T1000 (cell line): ENCODE results near the gene ACTRT2.

Source experiments
- DNase-seq: peaks from one replicate; lab custom pipeline; 2025; ENCODE audit warnings: mixed read lengths; lab: John Stamatoyannopoulos, UW

ACTRT2 gene

DNA sequence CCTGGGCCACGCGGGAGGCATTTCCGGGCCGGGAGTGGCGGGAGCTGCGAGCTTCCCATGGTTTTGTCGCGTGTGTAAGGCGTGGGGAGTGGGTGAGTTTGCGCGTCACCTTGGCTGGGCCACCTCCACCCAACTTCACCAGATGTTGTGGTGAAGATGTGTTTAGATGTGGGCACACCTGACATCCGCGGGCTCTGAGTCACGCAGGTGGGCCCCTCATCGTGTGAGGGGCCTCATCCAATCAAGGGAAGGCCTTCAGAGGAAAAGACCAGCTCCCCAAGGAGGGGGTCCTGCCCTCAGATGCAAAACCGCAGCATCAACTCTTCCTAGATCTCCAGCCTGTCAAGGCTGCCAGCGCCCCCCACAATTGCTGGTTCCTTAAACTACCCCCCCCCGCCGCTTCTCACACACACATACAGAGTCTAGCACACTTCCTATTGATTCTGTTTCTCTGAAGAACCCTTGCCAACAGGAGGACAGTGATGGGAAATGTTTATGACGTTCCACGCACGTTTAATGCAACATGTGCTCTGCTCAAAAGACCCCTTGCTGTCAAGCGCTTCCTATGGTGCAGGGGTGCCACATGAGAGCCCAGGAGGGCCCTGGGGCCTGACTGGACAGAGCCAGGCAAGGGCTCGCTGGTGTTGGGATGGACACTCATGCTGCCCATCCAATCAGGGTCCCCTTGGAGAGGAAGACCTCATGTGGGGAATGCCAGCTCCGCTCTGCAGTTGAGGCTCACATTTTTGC is 11.9 kb downstream of the ACTRT2 start:
- no peak for DNase-seq

DNA sequence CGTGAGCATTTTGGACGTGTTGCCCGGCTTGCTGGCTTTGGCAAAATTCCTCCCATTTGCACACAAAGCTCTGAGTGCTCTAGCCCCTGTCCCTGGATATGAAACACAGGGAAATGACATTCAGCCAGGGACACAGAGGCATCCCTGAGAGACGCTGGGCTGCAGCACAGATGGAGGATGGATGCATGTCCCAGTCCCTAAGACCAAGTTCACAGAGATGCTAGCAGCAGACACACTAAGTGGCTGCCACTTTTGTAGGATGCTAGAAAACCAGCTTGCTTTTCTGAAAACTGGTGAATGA is 12.5 kb downstream of the ACTRT2 start:
- DNase-seq = no peak

DNA sequence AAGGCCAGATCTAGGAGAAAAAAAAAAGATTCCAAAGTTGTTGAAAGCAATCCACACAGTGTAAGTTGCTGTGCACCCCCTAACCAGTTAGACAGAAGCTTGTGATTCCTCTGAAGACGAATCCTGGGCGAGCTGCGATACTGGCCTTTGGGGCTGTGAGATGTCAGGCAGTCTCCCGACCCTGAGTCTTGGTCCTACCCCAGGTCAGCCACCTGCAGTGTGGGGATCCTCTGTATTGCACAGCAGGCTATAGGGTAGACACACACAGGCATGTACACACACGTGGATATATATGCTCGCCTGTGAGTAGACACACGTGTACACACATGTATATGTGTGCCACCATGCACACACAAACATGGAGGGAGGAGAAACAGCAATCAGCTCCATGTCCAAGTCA is 12.9 kb downstream of the ACTRT2 start:
- DNase-seq = no peak

DNA sequence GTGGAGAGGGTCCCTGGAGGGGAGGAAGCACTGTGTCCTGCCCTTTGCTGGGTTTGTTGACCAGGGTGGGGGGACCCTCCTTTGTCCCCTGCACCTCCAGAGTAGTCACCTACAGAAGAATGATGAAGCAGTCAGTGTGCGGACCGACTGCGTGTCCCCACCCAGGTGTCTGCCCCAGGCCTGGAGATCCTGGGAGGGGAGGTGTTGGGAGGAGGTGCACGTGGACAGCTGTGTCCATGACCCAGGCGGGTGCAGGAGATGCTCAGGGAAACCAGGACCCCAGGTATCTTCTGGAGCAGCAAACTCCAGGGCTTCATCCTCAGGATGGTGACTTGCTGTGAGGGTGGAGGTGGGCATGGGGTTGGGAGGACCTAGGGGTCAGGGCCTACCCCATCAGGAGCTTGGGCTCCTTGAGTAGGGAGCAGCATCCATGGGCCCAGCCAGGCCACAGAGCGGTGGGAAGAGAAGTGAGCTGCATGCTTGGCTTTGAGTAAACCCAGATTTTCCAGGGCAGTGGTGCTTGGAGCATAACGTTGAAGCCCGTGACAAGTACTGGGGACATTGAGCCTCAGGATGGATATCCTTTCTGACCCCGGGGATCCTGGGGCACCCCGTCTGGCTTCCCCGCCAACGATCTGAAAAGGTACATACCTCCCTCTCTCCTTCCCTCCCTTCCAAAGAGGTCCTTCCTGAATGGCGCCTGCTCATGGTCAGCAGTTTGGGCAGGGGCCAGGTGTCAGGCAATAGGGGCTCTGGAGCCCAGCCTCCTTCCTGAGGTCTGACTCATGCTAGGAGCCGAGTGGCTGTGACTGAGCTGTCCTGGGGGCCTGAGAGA is 13.7 kb downstream of the ACTRT2 start:
- no peak for DNase-seq

DNA sequence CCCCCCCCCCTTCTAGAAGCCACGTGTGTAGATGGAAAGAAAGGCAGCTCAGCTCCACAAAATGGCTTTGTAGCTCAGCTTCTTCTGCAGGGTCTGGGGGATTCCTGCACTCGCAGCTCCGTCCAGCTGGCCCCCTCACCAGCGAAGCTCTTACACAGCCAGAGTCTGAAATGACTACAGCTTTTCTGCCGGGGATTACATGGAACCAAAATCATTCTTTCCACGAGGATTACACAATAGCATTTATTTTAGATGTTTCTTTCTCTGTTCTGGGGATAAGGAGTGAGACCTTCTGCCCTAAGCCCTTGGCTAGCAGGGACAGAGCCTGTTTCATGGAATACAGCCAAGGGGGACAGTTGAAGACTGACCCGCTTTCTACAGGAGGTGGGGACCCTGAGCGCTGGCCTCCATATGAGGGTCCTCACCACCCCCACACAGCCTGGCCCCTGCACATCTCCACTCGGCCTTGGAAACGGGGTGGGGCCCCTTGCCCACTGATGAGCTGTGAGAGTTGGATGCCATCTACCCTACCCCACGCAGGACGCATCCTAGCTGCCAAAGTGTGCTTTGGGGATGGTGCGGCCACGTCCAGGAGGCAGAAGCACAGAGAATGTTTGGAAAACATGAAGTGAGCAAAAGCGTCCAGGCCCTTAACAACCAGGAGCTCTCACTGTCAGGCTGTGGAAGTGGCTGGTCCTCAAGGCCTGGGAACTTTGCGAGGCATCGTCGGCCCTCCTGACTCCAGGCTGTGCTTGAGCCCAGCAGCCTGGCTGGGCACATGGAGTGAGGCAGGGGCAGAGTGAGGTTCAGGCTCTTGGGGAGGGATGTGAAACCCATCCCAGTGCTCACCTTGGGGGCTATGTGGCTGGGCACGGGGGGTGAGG is 14.5 kb downstream of the ACTRT2 start:
- no peak for DNase-seq

DNA sequence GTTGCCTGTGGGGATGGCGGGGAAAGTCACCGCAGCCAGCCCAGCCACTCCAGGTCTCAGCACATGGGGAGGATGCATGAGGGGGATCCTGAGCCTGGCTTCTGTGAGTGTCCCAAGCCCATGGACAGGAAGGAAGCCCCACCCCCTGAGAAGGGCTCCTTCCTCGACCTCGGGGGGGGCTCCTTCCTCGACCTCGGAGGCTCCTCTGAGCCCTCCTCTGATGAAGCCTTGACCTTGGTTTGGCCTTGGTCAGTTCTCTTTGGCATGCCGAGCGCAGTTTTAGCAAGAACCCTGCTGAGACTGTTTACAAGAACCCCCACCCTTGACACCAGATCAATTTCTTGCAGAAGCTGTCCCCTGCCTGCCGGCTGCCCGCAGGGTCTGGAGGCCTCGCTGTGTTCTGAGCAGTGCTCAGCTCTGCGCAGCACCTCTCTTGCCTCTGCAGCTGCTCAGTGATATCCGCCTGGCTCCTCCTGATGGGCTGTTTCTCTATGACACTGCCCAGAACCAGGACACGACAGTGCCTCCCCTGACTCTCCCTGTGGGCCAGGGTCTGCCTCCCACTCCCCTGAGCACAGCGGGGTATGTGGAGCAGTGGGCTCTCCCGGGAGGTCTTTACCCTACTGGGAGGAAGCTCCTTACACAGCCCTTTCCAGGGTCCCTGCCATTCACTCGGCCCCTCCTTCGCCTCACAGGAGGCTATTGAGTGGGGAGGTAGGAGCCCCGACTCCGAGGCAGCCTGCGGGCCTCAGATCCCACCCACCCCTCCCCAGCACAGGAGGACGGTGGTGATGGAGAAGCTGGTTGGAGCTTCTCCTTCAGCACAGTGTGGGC is 15.4 kb downstream of the ACTRT2 start:
- DNase-seq = no peak

DNA sequence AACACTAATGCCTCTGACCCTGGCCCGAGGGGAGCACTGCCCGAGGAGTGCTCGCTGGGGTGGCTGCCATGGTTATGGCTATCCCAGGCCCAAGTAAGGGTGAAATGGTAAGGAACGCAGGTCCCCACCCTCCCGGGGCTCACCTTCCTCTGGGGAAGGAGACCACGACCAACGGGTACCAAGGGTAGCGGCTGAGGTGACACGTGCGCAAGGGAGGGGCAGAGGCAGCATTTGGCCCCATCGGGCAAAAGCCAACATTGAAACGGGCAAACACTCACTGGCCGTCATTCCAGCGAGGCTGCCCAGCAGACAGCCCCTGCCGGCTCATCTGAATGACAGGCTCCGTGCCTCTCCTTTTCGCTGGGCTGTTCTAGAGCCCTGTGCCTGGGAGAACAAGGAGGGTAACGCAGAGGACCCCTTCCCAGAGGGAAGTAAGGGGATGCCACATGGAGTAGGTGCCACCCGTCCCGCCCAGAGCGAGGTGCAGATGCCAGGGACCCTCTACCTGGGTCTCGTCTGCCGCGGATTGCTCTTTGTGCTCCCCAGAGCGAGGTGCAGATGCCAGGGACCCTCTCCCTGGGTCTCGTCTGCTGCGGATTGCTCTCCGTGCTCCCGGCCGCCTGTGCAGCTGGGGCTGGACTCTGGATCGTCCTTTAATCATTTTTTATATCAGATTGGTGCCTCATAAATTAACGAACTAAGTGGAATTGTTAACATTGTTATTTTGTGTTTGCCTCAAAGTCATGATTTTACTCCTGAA is 16.2 kb downstream of the ACTRT2 start:
- DNase-seq = no peak

DNA sequence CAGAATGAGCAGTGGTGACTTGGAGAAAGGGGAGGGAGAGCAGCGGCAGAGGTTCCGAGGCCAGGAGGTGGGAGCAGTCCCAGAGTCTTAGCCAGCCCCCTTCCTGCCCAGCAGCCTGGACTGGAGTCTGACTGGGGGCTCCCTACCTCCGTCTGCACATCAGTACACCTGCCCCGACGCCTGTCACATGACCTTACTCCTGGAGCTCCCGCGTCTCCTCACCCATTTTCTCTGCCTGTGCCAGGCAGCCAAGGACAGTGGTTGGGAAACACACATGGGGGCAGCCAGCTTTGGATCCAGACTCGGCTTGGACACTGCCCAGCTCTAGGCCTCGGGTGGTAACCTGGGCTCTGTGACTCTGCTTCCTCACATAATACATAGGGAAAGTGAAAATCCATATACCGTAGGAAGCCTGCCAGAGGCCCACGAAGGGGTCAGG is 16.9 kb downstream of the ACTRT2 start:
- no peak for DNase-seq

DNA sequence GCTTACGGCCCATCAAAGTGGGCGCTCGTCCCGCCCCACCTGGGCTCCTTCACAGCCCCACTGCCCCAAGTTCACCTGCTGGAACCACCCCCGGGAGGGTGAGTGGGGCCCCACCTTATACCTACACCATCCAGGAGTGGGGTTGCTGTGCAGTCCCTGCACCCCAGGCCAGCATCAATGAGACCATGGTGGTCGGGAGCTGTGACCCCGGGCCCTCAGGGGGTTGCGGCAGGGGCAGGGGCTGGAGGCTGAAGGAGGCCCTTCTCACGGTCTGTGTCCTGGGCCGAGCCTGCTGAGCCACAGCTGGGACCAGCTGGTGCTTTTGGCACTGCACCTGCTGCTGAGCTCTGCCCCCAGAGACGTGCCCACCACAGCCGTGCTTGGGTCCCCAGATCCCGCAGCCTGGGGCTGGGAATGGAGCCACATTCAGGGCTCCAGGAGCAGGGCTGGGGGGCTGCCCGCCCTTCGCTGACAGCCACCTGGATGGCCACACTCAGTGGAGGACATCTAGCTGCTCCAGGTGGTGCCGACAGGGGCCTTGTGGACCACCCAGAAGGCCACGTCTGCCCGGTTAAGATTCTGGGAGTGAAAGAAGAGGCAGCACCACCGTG is 17.4 kb downstream of the ACTRT2 start:
- no peak for DNase-seq

DNA sequence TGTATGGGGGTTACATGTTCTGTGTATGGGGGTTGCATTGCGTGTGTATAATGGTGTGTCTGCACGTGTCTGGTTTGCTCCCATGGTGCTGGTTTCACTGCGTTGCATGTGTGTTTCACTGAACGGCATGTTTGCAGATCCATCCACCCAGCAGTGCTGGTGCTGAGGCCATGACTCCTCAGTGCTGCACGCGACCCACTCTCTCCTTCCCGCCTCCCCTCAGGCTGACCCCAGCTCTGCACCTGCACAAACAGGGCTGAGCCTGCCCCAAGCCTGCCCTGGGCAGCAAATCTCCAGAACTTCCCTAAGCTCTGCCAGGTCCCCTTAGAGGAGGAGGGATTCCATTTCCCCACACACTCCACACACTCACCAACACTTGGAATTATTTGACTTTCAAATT is 18.7 kb downstream of the ACTRT2 start:
- no peak for DNase-seq

DNA sequence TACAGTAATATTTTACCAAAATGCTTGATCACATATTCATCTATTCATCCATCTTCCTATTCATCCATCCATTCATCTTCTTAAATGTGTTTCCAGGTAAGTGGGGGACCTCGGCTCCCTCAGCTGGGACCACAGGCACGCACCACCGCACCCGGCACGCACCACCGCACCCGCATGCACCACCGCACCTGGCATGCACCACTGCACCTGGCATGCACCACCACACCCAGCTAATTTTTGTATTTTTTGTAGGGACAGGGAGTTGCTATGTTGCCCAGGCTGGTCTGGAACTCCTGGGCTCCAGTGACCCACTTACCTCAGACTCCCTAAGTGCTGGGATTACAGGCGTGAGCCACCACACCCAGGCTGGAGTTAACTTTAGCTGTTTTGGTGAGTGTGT is 21.2 kb downstream of the ACTRT2 start:
- no peak for DNase-seq

DNA sequence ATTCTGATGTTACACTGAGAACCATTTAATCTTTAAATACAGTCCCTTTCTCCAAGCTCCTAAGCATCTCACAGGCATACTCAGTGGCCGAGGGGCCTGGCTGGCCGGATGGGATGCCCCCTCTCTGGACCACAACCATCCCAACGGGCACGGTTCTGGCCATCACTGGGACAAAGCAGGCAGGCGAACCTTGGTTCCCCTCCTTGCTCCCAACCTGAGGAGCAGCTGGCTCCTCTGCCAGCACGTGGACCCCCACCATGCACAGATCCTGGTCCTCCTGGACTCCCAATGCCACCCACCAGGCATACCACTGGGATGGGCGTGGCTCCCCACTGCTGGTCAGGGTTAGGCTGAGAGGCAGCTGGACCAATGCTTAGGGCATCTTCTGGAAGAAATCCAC is 27.9 kb downstream of the ACTRT2 start:
- no peak for DNase-seq

DNA sequence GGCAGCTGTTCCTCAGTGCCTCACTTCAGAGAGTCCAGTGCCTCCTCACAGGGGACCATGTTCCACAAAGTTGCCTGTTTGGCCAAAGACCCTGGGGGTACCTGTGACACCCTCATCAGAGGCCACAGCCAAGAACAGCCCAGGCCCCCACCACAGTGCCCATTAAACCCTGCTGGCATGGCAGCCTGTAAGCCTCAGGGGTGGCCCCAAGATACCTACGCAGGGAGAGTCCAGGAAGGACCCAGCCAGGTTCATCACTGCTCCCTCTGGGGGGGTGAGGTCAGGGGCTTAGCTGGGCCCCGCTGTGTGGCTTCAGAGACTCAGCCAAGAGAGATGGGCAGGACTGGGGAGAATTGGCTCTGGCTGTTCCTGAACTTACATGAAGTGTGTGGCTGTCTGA is 28.6 kb downstream of the ACTRT2 start:
- no peak for DNase-seq

DNA sequence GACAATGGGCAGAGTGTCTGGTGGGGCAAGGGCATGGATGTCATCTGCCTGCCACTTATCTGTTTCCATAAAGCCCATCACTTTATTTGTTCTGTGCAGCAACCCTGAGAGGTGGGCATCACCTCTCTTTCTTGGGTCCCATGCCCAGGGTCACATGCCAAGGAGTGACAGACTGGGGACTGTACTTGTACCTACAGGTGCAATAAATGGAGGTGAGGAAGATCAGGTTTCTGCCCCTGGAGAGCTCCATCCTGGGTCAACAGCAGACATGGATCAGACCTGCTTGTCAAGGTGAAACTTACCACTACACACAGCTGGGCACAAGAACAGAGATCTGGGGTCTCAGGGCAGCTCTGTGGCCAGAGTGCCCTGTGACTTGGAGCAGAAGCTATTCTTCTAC is 29.3 kb downstream of the ACTRT2 start:
- DNase-seq = no peak

DNA sequence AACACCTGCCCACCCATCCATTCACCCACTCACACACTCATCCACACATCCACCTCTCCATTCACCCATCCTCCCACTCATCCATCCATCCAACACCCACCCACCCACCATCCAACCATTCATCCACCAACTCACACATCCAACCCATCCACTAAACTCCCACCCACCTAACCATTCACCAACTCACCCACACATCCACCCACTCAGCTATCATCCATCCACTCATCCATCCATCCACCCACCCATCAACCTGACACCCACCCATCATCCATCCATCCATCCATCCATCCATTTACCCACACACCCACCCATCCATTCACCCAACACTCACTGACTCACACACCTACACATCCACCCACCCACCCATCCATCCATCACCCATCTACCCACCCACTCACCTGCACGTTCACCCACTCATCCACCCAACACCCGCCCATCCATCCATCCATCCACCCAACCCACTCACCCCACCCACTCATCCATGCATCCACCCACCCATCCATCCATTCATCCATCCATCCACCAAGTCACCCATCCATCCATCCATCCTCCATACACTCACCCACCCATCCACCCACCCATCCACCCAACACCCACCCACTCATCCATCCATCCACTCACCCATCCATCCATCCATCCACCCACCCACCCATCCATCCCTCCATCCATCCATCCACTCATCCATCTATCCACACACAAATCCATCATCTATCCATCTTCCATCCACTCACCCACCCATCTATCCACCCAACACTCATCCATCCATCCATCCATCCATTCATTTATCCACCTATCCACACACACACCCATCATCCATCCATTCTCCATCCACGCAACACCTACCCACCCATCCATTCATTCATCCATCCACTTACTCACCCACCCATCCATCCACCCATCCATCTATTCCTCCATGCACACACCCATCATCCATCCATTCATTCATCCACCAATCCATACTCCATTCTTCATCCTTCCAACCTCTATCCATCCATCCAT is 30.3 kb downstream of the ACTRT2 start:
- DNase-seq = no peak

DNA sequence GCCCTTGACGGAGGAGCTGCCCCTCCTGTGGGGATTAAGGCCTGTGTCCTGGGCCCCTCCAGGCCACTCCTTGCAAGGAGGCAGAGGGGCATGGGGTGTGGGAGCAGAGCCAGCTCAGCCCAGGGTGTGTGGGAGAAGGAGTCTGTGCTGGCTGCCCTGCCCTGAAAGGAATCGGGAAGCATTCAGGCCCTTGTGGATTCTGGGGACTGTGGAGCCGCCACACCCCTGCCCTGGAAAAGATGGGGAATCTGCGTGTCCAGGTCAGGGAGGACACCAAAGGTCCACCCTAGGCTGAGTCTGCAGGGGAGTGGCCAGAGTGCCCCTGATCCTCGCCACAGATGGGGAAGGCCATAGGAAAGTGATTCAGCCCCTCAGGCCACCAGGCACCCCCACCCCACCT is 31.2 kb downstream of the ACTRT2 start:
- no peak for DNase-seq

DNA sequence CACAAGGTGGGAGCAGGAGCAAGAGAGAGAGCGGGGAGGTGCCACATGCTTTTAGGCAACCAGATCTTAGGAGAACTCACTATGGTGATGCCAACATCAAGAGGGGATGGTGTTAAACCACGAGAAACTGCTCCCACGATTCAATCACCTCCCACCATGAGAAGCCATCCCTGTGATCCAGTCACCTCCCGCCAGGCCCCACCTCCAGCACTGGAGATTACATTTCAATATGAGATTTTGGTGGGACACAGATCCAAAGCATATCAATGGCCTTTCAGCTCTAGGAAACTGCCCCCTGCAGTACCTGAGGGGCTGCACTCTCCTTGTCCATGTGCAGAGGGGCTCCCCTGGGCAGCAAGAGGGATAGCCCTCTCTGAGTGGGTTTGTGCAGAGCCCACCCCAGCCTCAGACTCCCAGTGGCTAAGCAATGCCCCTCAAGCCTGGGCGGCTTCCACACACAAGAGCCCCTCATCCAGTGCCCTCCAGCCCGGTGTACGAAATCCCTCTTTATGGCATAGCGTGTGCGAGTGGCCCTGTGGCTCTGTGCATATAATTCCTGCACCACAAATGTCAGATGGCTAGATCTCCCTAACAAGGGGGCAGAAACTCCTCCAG is 32.2 kb downstream of the ACTRT2 start:
- no peak for DNase-seq

DNA sequence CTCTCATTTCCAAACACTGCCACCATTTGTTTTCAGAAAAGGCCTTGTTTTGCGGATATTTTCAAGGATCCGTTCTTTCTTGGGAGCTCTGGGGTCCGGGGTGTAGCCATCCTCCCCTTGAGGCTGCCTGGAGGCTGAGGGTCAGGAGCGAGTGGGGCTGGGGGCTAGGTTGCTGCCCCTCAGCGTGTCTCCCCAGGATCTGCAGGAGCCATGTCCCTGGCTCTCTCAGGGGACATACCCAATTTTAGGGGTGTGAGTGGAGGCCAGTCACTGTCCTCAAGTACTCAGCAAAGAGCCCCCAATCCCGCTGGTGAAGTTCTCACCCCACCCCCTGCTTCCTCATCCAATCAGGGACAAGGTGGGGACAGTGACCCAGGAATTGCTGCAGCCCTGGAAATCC is 32.7 kb downstream of the ACTRT2 start:
- DNase-seq = no peak

DNA sequence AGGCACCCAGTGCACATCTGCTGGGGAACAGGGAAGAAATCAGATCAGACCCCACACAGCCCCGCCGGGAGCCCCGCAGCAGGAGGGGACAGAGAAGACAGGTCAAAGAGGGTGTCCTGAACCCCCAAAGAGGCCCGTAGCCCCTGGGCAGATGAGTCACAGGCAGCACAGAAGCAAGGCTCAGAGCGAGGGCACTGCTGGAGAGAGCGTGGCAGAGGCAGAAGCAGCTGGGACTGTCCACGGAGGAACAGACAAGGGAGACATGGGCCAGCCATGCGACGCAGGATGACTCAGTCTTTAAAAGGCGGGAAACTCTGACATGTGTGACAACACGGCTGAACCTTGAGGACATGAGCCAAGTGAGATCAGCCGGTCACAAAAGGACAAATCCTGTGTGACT is 33.2 kb downstream of the ACTRT2 start:
- no peak for DNase-seq
